Measurements from ENCODE around the gene TEX11. TPM values are rescaled to one million over a fixed set of nuclear protein-coding genes. Genes with fewer than 3 reads are reported as not detected.
"Not testable (repeated sequence)": the region's sequence is repeated elsewhere in the genome, so short reads cannot be mapped to it uniquely, and the experiment has no call there.

TEX11 gene
- total and polyA plus RNA-seq, 8 donors = 0.06 TPM; not detected in 7

DNA sequence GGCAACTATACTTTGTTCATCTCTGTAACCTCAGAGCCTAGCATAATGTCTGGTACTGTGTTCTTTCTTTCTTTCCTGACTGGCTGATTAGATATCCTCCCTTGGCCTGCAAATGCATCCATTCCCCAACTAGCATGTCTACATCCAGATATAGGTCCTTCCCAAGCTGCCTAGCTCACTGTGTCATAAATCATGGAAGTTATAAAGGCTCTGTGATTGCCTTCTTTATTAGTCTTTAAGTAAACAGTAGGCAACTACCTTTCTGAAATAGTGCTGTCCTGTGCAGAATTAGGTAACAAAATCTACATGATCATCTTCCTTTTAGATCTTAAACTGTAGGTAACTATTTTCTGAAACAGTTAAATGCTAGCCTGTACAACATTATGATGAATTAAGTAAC is 239.4 kb downstream of the TEX11 start:
- Histone ChIP-seq H3K27me3 (no peaks in the 10 kb centered on the region), H3K27ac (no peak overlapping the region), H3K36me3 (no peaks in the 10 kb centered on the region), H3K4me3 (no peak overlapping the region), H3K9me3 (no peaks in the 10 kb centered on the region), H3K4me1 (no peaks in the 10 kb centered on the region)
- ATAC-seq = no peak
- TF ChIP-seq, protein P1, sequence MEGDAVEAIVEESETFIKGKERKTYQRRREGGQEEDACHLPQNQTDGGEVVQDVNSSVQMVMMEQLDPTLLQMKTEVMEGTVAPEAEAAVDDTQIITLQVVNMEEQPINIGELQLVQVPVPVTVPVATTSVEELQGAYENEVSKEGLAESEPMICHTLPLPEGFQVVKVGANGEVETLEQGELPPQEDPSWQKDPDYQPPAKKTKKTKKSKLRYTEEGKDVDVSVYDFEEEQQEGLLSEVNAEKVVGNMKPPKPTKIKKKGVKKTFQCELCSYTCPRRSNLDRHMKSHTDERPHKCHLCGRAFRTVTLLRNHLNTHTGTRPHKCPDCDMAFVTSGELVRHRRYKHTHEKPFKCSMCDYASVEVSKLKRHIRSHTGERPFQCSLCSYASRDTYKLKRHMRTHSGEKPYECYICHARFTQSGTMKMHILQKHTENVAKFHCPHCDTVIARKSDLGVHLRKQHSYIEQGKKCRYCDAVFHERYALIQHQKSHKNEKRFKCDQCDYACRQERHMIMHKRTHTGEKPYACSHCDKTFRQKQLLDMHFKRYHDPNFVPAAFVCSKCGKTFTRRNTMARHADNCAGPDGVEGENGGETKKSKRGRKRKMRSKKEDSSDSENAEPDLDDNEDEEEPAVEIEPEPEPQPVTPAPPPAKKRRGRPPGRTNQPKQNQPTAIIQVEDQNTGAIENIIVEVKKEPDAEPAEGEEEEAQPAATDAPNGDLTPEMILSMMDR (IDR thresholded peaks at IDR 0.05) = no peak
- no peak for DNase-seq
- intact Hi-C loops (cut with DNase I) = no loop called here

DNA sequence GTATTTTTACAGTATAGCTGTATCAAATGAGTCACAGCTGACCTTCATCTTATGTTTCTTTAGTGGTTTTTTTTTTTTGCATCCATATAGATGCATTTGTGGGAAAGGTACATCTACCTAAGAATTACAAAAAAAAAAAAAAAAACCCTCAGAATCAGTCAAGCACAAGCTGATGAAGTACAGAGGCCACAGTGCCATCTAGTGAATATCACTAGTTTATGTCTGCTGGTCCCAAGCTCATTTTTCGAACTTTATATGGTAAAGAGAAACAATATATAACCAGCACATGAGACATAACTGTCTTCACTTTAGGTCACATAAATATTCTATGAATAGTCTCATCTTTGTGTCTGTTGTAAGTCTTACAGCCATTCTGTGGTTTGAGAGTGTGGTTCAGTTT is 243.8 kb downstream of the TEX11 start:
- intact Hi-C loops (cut with DNase I) = no loop called here
- Histone ChIP-seq H3K4me3 (no peak overlapping the region), H3K27me3 (no peaks in the 10 kb centered on the region), H3K9me3 (no peaks in the 10 kb centered on the region), H3K36me3 (no peaks in the 10 kb centered on the region), H3K4me1 (no peaks in the 10 kb centered on the region), H3K27ac (no peak overlapping the region)
- ATAC-seq (peak; percentile 37), DNase-seq (peak in 2 of 4 donors; percentile 1 to 19)
- TF ChIP-seq, protein P1 (IDR thresholded peaks at IDR 0.05) = no peak

- DNase-seq, H3K27ac ChIP-seq: not testable (repeated sequence)
Measured at GRCh38 chrX:70661124-70661523, 247.4 kb downstream of the TEX11 start.

GRCh38 chrX:70657546-70657945 is 251.0 kb downstream of the TEX11 start:
- H3K4me1 ChIP-seq; H3K4me3 ChIP-seq; H3K27ac ChIP-seq; H3K36me3 ChIP-seq; DNase-seq; intact Hi-C loops (cut with DNase I); H3K9me3 ChIP-seq; ATAC-seq; H3K27me3 ChIP-seq: not testable (repeated sequence)

More at GRCh38 chrX:70661124-70661523, 247.4 kb downstream of the TEX11 start:
- H3K4me3 ChIP-seq; intact Hi-C loops (cut with DNase I); ATAC-seq; H3K27me3 ChIP-seq; H3K4me1 ChIP-seq; H3K9me3 ChIP-seq; H3K36me3 ChIP-seq: not testable (repeated sequence)

DNA sequence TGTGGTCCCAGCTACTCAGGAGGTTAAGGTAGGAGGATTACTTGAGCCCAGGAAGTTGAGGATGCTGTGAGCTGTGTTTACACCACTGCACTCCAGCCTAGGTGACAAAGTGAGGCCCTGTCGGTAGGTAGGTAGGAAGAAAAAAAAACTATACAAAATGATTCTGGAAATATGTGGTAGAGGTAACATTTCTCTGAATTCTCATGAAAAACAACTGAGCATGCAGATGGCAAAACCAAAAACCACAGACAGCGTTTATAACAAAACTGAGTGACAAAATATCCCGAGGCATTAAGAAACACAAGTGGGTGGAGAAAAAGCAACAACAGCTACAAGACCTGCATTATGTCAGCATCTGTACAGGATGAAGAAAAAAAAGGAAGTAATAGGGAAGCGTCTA is 252.2 kb downstream of the TEX11 start:
- ATAC-seq = no peak

DNA sequence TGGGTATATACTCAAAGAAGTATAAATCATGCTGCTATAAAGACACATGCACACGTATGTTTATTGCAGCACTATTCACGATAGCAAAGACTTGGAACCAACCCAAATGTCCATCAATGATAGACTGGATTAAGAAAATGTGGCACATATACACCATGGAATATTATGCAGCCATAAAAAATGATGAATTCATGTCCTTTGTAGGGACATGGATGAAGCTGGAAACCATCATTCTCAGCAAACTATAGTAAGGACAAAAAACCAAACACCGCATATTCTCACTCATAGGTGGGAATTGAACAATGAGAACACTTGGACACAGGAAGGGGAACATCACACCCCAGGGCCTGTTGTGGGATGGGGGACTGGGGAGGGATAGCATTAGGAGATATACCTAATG is 260.6 kb downstream of the TEX11 start:
- ATAC-seq; H3K4me3 ChIP-seq; DNase-seq; H3K27ac ChIP-seq; intact Hi-C loops (cut with DNase I); H3K4me1 ChIP-seq; H3K36me3 ChIP-seq; H3K27me3 ChIP-seq; H3K9me3 ChIP-seq: not testable (repeated sequence)

More for the DNA sequence above, 252.2 kb downstream of the TEX11 start:
- Histone ChIP-seq H3K4me3 (no peak overlapping the region), H3K27ac (no peak overlapping the region), H3K9me3 (no peaks in the 10 kb centered on the region), H3K36me3 (no peaks in the 10 kb centered on the region), H3K27me3 (no peaks in the 10 kb centered on the region), H3K4me1 (no peaks in the 10 kb centered on the region)
- intact Hi-C loops (cut with DNase I) = no loop called here
- TF ChIP-seq, protein P1 (IDR thresholded peaks at IDR 0.05) = no peak
- no peak for DNase-seq

- no peak overlapping the region for H3K4me3 ChIP-seq
- H3K9me3 ChIP-seq = peaks cover 0 to 4% of the 10 kb centered on the region in 2 donors
- intact Hi-C loops (cut with DNase I) = no loop called here
- H3K36me3 ChIP-seq = no peaks in the 10 kb centered on the region
- ATAC-seq = no peak
- no peak overlapping the region for H3K27ac ChIP-seq
- TF ChIP-seq, protein P1 (IDR thresholded peaks at IDR 0.05) = no peak
- H3K4me1 ChIP-seq = no peaks in the 10 kb centered on the region
- H3K27me3 ChIP-seq = no peaks in the 10 kb centered on the region
- DNase-seq = no peak
Measured at GRCh38 chrX:70636218-70636617, 272.3 kb downstream of the TEX11 start.
